Activated T-helper 2 cell treated with anti-CD3 and anti-CD28 coated beads, Interferon-gamma antibody, Interleukin-2, Interleukin-4, amounts not matched to agents 10 μg/mL and 5 μg/mL and 100 μg/mL, durations not matched to agents 14 hours and 24 hours and 36 hours (primary cell): Measurements from ENCODE around the gene CSGALNACT2. TPM values are rescaled to one million over a fixed set of nuclear protein-coding genes. Genes with fewer than 3 reads are reported as not detected.
"Not testable (repeated sequence)": the region's sequence is repeated elsewhere in the genome, so short reads cannot be mapped to it uniquely, and the experiment has no call there.

Experiments
- DNase-seq: peaks from one replicate; pipeline ENCODE4 v3.0.0; 2021; ENCODE audit warnings: low spot score
- H3K27ac Mint-ChIP-seq: one replicate; pipeline ENCODE4 v1.8.0; 2021; ENCODE audit warnings: mixed read lengths
- H3K27me3 Mint-ChIP-seq: one replicate; pipeline ENCODE4 v1.8.0; 2021; ENCODE audit warnings: low read depth, mixed read lengths
- H3K36me3 Mint-ChIP-seq: one replicate; pipeline ENCODE4 v1.8.0; 2021; ENCODE audit warnings: low read depth, mixed read lengths
- H3K4me1 Mint-ChIP-seq: one replicate; pipeline ENCODE4 v1.8.0; 2021; ENCODE audit warnings: low read depth, mixed read lengths
- H3K4me3 Mint-ChIP-seq: one replicate; pipeline ENCODE4 v1.8.0; 2021; ENCODE audit warnings: low read depth, mild to moderate bottlenecking, moderate library complexity, mixed read lengths
- H3K9me3 Mint-ChIP-seq: one replicate; pipeline ENCODE4 v1.8.0; 2021; ENCODE audit warnings: mixed read lengths
- intact Hi-C: fragments of 100-400 bp; cut with micrococcal nuclease; formaldehyde crosslinking; loops from one replicate; pipeline ENCODE4 v1.15.1; 2023
- total RNA-seq: library from RNA; stranded (reverse); gene quantifications from 2 replicates; pipeline ENCODE4 v1.2.3, GENCODE V29; 2022

The CSGALNACT2 gene
- total RNA-seq, 1 donor from 2014 or later: 25.2 TPM

DNA sequence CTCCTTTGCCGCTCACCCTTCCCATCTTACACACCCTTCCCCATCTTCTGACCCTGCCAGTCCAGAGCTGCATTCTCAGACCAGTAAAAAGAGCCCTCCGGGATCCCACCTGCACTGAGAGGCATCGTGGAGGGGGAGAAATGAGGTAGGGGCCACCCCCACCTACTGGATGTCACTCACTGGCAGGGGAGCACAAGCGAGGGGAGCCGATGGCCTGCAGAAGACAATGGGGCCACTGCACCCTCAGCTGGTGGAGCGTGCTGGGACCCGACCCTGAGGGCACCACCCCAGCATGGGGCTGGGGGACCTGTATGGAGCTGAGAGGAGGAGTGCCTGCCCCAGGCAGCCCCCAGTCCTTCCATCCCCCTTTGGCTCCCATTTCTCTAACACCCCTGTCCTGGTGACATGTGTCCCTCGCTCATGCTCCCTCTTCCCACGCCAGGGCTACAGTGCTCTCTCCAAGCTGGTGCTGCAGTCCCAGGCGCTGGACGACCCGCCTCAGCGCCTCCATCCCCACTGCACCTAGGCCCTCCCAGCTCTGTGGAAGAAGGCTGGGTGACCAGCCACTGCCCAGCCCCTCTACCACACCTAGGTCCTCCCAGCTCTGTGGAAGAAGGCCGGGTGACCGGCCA lies 78.8 kb downstream of the CSGALNACT2 start:
- Mint-ChIP-seq H3K27ac (no peak overlapping the region), H3K4me1 (no peaks in the 10 kb centered on the region), H3K9me3 (no peaks in the 10 kb centered on the region), H3K4me3 (no peak overlapping the region), H3K27me3 (no peaks in the 10 kb centered on the region), H3K36me3 (no peaks in the 10 kb centered on the region)
- no peak for DNase-seq
- intact Hi-C loops: no loop called here

DNA sequence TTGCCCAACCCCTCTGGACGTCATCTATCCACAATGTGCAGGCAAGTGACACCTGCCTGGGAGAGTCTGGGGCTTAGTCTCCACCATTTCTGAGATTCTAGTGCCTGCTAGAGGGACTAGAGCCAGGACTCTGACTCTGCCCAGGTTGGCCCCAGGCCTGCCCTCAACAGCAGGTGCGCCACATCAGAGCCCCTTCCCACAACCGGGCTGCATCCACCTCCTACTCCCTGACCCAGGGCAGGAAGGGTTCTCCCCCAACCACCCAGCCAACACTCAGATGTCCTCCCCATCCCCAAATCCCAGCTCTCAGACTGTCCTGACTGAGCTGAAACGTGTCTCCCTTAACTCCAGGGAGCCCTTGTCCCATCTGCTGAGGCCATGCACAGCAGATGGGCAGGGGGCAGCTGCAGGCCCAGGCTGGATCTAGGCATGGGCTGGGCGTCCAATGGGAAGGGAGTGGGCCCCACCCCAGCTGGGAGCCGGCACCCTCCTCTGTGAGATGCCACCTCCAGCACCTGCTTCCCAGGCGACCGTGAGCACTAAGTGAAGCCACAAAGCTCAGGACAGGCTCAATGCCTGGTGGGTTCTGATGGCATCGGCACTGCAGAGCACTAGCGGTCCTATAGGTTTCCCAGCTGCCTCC lies 79.4 kb downstream of the CSGALNACT2 start:
- no peak for DNase-seq
- no peaks in the 10 kb centered on the region for H3K9me3 Mint-ChIP-seq
- H3K4me1 Mint-ChIP-seq: no peaks in the 10 kb centered on the region
- H3K36me3 Mint-ChIP-seq: no peaks in the 10 kb centered on the region
- H3K4me3 Mint-ChIP-seq: no peak overlapping the region
- no peak overlapping the region for H3K27ac Mint-ChIP-seq
- peaks cover 2% of the 10 kb centered on the region for H3K27me3 Mint-ChIP-seq
- intact Hi-C loops: no loop called here

DNA sequence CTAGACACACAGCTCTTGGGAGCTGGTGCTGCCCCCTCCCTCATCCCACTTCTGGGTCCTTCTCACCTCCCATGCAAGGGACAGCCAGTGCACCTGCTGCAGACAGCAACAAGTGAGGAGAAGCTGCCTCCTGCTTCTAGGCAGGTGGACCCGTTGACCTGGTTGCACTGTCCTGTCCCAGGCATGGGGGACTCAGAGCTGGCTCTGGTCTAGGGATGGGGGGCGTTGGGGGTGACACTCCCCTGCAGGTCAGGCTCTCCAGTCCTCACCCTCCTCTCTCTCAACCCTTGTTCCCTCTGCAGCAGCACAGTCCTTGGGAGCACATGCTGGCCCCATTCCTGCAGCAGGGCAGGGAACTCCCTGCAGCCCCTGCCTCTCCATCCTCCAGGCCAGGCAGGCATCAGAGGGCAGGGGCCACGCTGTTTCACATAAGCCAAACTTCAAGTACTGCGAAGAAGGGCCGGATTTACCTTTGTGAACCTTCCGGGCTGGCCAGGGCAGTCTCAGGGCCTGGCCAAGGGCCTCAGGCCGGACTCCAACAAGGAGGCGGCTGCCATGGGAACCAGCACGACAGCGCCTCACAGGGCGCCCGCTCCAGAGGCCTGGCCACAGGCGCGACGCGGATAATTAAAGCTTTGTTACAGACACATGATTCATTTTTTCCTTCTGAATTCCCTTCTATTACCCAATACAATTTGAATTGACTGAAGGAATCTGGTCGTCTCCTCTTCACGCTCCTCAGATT lies 80.1 kb downstream of the CSGALNACT2 start:
- no peak for DNase-seq
- intact Hi-C loops: no loop called here
- H3K9me3 Mint-ChIP-seq: no peaks in the 10 kb centered on the region
- peaks cover 6% of the 10 kb centered on the region for H3K27me3 Mint-ChIP-seq
- no peak overlapping the region for H3K4me3 Mint-ChIP-seq
- no peaks in the 10 kb centered on the region for H3K4me1 Mint-ChIP-seq
- H3K36me3 Mint-ChIP-seq: no peaks in the 10 kb centered on the region
- H3K27ac Mint-ChIP-seq: no peak overlapping the region

DNA sequence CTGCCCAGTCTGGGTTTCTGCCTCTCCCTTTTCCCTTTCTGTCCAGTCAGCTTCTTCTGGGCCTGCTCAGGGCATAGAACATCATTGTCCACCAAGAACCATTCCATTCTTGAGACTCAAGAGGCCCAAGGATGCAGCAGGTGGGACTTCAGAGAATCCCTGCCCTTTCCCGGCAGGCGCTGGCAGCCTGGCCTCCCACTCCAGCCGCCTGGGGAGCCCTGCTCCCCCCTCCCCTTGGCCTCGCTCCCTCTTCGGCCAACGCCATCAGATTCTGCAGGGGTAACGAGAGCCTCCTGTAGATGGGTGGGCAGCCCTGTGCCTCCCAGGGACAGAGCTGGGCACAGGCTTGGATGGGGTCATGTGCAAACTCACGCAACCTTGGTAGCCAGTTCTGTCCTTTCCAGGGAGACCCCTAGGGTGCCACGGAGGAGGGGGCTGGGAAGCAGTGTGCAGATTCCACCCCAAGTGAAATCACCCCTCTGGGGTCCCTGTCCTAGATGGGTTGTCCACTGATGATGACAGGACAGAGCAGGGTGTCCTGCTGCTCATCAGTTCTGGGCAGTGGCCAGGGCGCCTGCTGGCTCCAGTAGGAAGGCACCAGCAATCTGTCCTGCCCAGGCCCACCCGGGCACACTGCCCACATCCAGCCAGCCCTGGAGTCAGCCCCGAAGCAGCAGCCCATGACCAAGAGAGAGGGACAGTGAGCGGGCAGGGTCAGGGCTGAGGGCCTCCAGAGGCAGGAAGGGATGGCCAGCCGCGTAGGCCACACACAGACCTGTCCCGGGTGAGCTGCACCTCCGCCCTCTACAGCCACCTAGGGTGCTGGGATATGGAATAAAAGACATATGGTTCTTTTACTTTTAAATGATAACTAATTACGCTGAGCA lies 80.9 kb downstream of the CSGALNACT2 start:
- Mint-ChIP-seq H3K36me3 (no peaks in the 10 kb centered on the region), H3K4me3 (no peak overlapping the region), H3K27ac (no peak overlapping the region), H3K4me1 (no peaks in the 10 kb centered on the region), H3K27me3 (peaks cover 8% of the 10 kb centered on the region), H3K9me3 (no peaks in the 10 kb centered on the region)
- no peak for DNase-seq
- intact Hi-C loops: no loop called here

DNA sequence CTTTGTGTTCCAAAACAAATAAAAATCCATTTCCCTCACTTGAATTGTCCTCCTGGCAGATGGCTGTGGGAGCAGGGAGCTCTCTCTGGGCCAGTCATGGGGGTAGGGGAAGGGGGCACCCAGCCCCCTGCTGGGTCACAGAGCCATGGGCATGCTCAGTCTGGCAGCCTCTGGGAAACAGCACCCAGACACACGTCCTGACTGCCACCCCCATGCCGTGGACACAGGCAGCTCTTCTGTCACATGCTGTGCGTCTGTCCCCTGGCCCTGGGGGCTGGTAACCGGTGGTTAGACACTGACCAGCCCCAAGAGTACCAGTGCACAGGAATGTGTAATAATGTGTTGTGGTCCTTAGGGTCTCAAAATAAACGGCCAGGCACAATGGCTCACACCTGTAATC lies 81.6 kb downstream of the CSGALNACT2 start:
- Mint-ChIP-seq H3K4me3 (no peak overlapping the region), H3K27ac (no peak overlapping the region), H3K9me3 (no peaks in the 10 kb centered on the region), H3K27me3 (peaks cover 10% of the 10 kb centered on the region), H3K36me3 (no peaks in the 10 kb centered on the region), H3K4me1 (peaks cover under 1% of the 10 kb centered on the region)
- no peak for DNase-seq
- intact Hi-C loops: no loop called here

DNA sequence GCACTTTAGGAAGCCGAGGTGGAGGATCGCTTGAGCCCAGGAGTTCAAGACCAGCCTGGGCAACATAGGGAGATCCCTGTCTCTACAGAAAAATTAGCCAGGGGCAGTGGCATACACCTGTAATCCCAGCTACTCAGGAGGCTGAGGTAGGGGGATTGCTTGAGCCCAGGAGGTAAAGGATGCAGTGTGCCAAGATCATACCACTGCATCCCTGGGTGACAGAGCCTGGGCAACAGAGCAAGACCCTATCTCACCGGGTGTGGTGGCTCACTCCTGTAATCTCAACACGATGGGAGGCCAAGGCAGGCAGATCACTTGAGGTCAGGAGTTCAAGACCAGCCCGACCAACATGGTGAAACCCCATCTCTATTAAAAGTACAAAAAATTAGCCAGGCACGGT lies 82.0 kb downstream of the CSGALNACT2 start:
- DNase-seq, intact Hi-C loops, H3K36me3 Mint-ChIP-seq, H3K9me3 Mint-ChIP-seq, H3K27ac Mint-ChIP-seq, H3K4me3 Mint-ChIP-seq, H3K4me1 Mint-ChIP-seq: not testable (repeated sequence)
- H3K27me3 Mint-ChIP-seq: peaks cover 14% of the 10 kb centered on the region

DNA sequence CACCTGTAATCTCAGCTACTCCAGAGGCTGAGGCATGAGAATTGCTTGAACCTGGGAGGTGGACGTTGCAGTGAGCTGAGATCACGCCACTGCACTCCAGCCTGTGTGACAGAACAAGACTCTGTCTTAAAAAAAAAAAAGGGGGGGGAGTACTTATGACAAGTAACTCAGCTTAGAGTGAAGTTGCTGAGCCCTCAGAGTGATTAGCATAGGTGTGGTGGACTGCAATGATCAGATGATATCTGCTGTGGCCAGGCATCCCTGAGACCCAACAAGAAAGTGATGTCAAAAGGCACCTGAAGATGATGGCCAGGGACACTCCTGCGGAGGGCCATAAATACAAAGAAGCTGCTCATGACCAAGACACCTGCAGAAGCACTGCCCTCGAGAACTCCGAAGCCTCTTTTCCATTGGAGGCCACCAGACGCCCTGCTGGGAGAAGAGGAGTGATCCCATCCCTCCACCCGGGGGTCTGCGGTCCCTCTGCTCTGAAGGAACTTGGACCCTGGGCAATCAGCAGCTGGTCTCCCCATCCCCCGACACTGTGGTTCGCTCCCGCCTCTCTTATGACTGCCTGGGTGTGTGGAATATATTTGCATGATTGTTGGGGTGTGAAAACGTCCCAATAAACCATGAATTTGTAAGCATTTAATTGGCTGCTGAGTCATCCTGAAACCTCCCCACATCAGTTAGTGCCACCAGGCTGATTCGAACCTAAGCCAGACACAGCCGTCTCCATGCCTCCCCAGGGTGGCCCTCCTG lies 82.6 kb downstream of the CSGALNACT2 start:
- DNase-seq: no peak
- H3K9me3 Mint-ChIP-seq: no peaks in the 10 kb centered on the region
- H3K27ac Mint-ChIP-seq: no peak overlapping the region
- no peaks in the 10 kb centered on the region for H3K36me3 Mint-ChIP-seq
- H3K4me3 Mint-ChIP-seq: no peak overlapping the region
- H3K4me1 Mint-ChIP-seq: peaks cover 9% of the 10 kb centered on the region
- H3K27me3 Mint-ChIP-seq: peaks cover 15% of the 10 kb centered on the region
- intact Hi-C loops: no loop called here

DNA sequence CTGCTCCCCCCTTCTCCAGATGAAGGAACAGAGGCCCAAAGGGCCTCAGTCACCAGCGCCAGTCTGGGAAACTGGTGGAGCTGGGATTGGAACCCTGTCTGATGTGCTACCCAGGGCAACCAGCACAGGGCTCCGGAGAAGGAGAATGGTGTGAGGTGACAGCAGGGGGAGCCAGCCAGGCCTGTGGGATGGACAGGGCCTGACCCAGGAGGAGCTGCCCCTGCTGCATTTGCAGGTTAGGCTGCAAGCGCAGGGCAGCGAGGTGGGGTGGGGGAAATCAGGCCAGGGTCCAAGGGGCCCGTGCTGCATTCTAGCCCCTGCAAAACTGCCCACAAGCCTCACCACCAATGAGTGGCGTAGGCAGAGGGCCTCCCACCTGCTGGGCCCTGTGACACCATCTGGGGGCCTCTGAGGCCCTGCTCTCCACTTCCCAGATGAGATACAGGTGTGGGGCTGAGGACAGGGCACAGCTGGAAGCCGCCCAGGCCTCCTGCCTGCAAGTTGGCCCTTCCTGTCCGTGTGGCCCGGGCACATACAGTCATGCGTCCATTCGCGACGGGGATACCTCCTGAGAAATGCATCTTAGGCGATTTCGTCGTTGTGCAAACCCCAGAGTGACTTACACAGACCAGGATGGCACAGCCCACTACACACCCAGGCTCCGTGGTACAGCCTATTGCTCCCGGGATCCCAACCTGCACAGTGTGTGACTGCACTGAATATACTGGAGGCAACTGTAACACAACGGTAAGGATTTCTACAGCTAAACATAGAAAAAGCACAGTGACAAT lies 83.4 kb downstream of the CSGALNACT2 start:
- Mint-ChIP-seq H3K4me1 (peaks cover 12% of the 10 kb centered on the region), H3K27ac (no peak overlapping the region), H3K27me3 (peaks cover 18% of the 10 kb centered on the region), H3K36me3 (no peaks in the 10 kb centered on the region), H3K9me3 (no peaks in the 10 kb centered on the region), H3K4me3 (no peak overlapping the region)
- no peak for DNase-seq
- intact Hi-C loops: no loop called here

DNA sequence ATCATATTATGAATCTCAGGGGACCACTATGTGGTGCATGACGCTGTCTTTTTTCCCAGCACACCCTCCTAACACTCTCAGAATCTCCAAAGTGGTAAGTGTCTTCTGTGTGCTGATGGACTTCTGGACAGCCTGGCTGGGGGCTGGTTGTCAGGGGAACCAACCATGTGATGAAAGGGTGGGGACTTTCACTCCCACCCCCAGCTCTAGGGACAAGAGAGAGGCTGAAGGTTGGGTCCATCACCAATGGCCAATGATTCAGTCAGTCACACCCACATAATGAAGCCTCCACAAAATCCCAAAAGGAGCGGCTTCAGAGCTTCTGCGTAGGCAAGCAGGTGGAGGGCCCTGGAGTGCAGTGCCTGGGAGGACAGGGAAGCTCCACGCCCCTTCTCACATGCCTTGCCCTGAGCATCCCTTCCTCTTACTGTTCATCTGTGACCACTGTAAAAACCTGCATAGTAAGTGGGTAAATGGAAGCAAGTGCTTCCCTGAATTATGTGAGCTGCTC lies 84.0 kb downstream of the CSGALNACT2 start:
- Mint-ChIP-seq H3K36me3 (no peaks in the 10 kb centered on the region), H3K27ac (no peak overlapping the region), H3K4me1 (peaks cover 15% of the 10 kb centered on the region), H3K9me3 (no peaks in the 10 kb centered on the region), H3K27me3 (peaks cover 21% of the 10 kb centered on the region), H3K4me3 (no peak overlapping the region)
- intact Hi-C loops: no loop called here
- DNase-seq: no peak

DNA sequence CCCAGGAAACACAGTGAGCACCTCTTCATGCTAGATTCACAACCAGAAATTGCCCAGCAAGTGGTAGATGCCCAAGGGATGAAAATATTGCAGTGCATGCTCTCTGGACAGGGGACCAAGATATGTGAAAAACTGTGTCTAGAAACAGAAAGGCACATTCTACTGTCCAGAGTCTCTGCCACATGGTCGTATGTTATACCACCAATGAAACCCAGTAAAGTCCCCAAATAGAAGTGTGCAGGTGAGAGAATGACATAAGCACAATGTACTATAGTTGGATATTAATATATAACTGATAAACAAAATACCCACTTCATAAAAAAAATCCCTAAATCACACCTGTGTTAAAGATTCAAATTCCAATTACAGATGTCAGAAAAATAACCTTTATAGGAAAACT lies 84.8 kb downstream of the CSGALNACT2 start:
- DNase-seq: no peak

DNA sequence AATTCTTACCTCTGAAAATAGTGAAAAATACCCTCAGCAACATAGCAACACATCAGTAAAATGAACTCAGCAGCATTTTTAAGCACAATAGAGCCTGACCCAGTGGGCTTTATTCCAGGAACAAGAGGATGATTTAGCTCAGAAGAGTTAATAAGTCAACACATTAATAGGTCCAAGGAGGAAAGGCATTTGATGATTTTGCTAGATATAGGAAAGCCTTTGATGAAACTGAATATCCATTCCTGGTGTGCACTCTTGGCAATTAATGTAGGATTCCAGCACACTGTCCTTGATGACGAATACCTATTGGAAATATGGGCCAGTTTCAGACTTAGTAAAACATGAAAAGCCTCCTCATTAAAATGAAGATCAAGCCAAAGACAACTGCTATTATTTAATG lies 86.1 kb downstream of the CSGALNACT2 start:
- peaks cover 22% of the 10 kb centered on the region for H3K4me1 Mint-ChIP-seq

More for the DNA sequence above, 84.8 kb downstream of the CSGALNACT2 start:
- H3K27ac Mint-ChIP-seq: no peak overlapping the region
- intact Hi-C loops: no loop called here
- peaks cover 15% of the 10 kb centered on the region for H3K4me1 Mint-ChIP-seq
- H3K9me3 Mint-ChIP-seq: no peaks in the 10 kb centered on the region
- peaks cover 27% of the 10 kb centered on the region for H3K27me3 Mint-ChIP-seq
- no peaks in the 10 kb centered on the region for H3K36me3 Mint-ChIP-seq
- no peak overlapping the region for H3K4me3 Mint-ChIP-seq

More for the DNA sequence above, 86.1 kb downstream of the CSGALNACT2 start:
- H3K9me3 Mint-ChIP-seq: no peaks in the 10 kb centered on the region
- no peak for DNase-seq
- H3K36me3 Mint-ChIP-seq: no peaks in the 10 kb centered on the region
- no peak overlapping the region for H3K27ac Mint-ChIP-seq
- intact Hi-C loops: no loop called here
- H3K27me3 Mint-ChIP-seq: peaks cover 38% of the 10 kb centered on the region
- H3K4me3 Mint-ChIP-seq: no peak overlapping the region
